ENCODE data around the gene MORC4.

The MORC4 gene

DNA sequence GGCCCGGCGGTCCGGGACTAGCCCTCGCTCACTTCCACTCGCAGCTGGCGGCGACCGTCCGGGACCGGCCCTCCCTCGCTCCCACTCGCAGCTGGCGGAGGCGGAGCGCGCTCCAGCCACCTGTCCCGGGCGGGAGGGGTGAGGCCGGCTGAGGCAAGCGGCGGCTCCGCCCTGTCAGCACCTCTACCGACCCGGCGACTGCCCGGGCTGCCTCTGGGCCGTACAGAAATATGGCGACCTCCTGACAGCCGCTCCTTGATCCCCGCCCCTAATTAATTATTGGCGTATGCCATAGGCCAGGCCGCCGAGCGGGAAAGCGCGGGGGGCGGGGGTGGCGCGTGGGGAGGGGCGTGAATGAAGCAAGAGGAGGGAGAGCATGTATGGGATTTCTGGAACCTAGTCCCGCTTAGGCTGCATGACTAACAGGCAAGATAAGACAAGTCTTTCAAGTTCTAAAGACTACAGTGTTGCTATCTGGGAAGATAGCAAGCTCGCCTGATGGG, at the start of gene MORC4:
Gene MORC4 (minus strand): TSS at position 200 of the 503 bp plus-strand sequence. CDS start 243 bp downstream, outside the sequence.
- TF ChIP-seq, protein P1, sequence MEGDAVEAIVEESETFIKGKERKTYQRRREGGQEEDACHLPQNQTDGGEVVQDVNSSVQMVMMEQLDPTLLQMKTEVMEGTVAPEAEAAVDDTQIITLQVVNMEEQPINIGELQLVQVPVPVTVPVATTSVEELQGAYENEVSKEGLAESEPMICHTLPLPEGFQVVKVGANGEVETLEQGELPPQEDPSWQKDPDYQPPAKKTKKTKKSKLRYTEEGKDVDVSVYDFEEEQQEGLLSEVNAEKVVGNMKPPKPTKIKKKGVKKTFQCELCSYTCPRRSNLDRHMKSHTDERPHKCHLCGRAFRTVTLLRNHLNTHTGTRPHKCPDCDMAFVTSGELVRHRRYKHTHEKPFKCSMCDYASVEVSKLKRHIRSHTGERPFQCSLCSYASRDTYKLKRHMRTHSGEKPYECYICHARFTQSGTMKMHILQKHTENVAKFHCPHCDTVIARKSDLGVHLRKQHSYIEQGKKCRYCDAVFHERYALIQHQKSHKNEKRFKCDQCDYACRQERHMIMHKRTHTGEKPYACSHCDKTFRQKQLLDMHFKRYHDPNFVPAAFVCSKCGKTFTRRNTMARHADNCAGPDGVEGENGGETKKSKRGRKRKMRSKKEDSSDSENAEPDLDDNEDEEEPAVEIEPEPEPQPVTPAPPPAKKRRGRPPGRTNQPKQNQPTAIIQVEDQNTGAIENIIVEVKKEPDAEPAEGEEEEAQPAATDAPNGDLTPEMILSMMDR (IDR thresholded peaks at IDR 0.05; ENCODE audit: unreplicated experiment in 3 of 3), result no peak
- Mint-ChIP-seq H3K27ac (peak within 1 kb of the TSS; percentile 4 to 42 (median 32)), H3K4me3 (peak within 1 kb of the TSS; percentile 80 to 90 (median 89)), H3K36me3 (ENCODE audit: low read depth) (no peaks in the 10 kb centered on the region), H3K4me1 (peaks cover 22% of the 10 kb centered on the region), H3K27me3 (ENCODE audit: low read depth) (no peaks in the 10 kb centered on the region), H3K9me3 (peaks cover 13% of the 10 kb centered on the region)

DNA sequence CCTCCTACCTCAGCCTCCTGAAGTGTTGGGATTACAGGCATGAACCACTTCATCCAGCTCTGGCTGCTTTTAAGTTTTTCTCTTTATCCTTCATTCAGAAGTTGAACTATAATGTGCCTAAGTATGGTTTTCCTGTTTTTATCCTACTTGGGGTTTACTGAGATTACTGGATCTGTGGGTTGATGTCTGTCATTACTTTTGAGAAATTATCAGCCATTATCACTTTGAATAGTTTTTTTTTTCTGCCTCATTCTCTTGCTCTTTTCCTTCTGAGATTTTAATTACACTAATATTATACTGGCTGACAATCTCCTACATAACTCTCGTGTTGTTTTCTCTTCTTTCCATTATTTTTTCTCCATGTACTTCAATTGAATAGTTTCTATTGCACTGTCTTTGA, 47.6 kb upstream of the MORC4 start:
- H3K36me3 Mint-ChIP-seq (ENCODE audit: low read depth), result peaks cover 3% of the 10 kb centered on the region
- no peaks in the 10 kb centered on the region for H3K27me3 Mint-ChIP-seq (ENCODE audit: low read depth)
- H3K4me3 Mint-ChIP-seq, result no peak overlapping the region
- no peak overlapping the region for H3K27ac Mint-ChIP-seq
- TF ChIP-seq, protein P1 (IDR thresholded peaks at IDR 0.05; ENCODE audit: unreplicated experiment in 3 of 3), result no peak
- no peaks in the 10 kb centered on the region for H3K4me1 Mint-ChIP-seq
- H3K9me3 Mint-ChIP-seq, result peaks cover 7% of the 10 kb centered on the region

DNA sequence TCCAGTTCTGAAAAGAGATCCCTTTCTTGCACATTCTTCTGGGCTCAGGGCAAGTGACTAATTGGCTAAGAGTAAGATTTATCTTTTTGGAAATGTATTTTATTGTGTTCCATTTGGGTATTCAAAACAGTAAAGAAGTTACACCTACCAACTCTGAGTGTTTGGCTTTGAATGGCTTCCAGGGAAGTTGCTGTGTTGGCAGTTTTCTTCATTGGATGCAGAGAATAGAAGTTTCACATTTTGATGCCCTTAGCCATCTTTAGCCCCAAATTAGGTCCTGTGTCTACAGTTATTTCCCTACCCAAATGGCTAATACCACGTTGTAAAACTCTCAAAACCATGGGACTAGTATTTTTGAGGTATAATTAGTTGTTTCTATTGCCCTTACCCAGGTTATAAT, 29.7 kb upstream of the MORC4 start:
- no peaks in the 10 kb centered on the region for H3K36me3 Mint-ChIP-seq (ENCODE audit: low read depth)
- H3K9me3 Mint-ChIP-seq, result peaks cover under 1% of the 10 kb centered on the region
- H3K27me3 Mint-ChIP-seq (ENCODE audit: low read depth), result no peaks in the 10 kb centered on the region
- TF ChIP-seq, protein P1 (IDR thresholded peaks at IDR 0.05; ENCODE audit: unreplicated experiment in 3 of 3), result no peak
- H3K4me3 Mint-ChIP-seq, result no peak overlapping the region
- no peaks in the 10 kb centered on the region for H3K4me1 Mint-ChIP-seq
- H3K27ac Mint-ChIP-seq, result no peak overlapping the region

DNA sequence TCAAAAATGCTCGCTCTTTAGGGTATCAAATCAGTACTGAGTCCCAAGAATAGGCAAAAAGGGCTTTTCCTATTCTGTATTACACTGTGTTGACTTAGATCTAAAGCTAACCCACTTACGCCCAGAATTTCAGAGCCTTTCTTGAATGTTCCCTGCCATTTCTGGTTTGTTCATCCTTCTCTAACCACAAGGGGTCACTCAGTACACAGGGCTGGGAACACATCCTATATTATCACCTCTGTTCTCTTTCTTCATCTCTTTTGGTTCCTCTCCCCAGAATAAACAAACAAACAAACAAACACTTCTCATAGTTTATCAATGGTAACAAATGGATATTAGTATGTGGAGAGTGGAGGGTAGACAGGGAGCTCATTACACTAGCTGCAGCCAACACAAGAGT, 25.5 kb upstream of the MORC4 start:
- H3K4me3 Mint-ChIP-seq, result no peak overlapping the region
- H3K27me3 Mint-ChIP-seq (ENCODE audit: low read depth), result no peaks in the 10 kb centered on the region
- no peaks in the 10 kb centered on the region for H3K4me1 Mint-ChIP-seq
- TF ChIP-seq, protein P1 (IDR thresholded peaks at IDR 0.05; ENCODE audit: unreplicated experiment in 3 of 3), result peak; percentile 59 to 64 (median 63)
- H3K27ac Mint-ChIP-seq, result no peak overlapping the region
- H3K9me3 Mint-ChIP-seq, result no peaks in the 10 kb centered on the region
- H3K36me3 Mint-ChIP-seq (ENCODE audit: low read depth), result no peaks in the 10 kb centered on the region

DNA sequence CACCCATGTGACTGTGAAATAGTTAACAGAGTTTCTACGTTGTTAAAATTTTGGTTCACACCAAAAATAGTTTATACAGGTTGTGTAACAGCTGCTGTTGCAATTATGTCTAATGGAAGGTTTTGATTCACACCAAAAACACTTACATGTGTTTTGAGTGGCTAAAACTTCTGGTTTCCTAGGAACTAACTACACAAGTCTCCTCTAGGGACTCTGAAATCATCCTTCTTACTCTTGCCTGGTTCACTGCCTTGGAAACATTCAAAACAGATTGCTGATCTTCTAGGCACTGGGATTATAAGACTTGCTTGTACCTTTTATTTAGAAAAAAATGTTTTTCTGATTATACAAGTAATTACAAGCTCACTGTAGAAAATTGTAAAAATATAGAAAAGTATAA, 14.9 kb upstream of the MORC4 start:
- H3K36me3 Mint-ChIP-seq (ENCODE audit: low read depth), result no peaks in the 10 kb centered on the region
- no peaks in the 10 kb centered on the region for H3K4me1 Mint-ChIP-seq

DNA sequence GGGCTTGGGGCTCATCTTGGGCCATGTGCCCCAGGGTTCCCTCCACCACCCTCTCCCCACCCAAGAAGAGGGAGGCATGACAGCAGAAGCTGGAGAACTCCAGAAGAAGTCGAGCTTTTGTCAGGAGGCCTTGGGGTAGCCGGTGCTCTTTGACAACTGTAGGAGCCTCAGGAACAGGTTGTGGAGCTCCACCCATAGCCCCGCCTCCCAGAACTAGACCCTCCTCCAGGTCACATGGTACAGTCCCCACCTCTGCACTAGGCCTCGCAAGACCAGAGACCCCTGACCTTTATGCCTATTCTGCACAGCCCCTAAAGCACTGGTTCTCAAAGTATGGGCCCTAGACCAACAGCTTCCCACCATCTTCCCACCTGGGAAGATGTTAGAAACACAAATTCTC, 8.0 kb upstream of the MORC4 start:
- Mint-ChIP-seq H3K4me1 (no peaks in the 10 kb centered on the region), H3K9me3 (no peaks in the 10 kb centered on the region), H3K27me3 (ENCODE audit: low read depth) (no peaks in the 10 kb centered on the region), H3K36me3 (ENCODE audit: low read depth) (no peaks in the 10 kb centered on the region), H3K4me3 (no peak overlapping the region), H3K27ac (no peak overlapping the region)
- TF ChIP-seq, protein P1 (IDR thresholded peaks at IDR 0.05; ENCODE audit: unreplicated experiment in 3 of 3), result no peak

More for the DNA sequence above, 14.9 kb upstream of the MORC4 start:
- Mint-ChIP-seq H3K4me3 (no peak overlapping the region), H3K27me3 (ENCODE audit: low read depth) (peaks cover 3% of the 10 kb centered on the region), H3K27ac (no peak overlapping the region), H3K9me3 (no peaks in the 10 kb centered on the region)
- TF ChIP-seq, protein P1 (IDR thresholded peaks at IDR 0.05; ENCODE audit: unreplicated experiment in 3 of 3), result no peak
